Trophoblast cell (in vitro differentiated cells and primary cell): Measurements from ENCODE around the gene ST3GAL5.

Experiments
- DNase-seq, 2 donors: peaks; one replicate each; pipeline ENCODE4 v3.0.0-alpha.2; 2016
- H2AFZ ChIP-seq: 2 replicates; pipeline ENCODE4 v1.6.1; 2013; ENCODE audit warnings: low read length, moderate library complexity, mild to moderate bottlenecking; ENCODE audit not compliant: insufficient read depth, poor library complexity
- H2AK5ac ChIP-seq: 2 replicates; pipeline ENCODE4 v1.6.1; 2013; ENCODE audit warnings: mild to moderate bottlenecking, low read length
- H2BK120ac ChIP-seq: 2 replicates; pipeline ENCODE4 v1.6.1; 2013; ENCODE audit warnings: low read length, mild to moderate bottlenecking, moderate library complexity; ENCODE audit not compliant: insufficient read depth, poor library complexity
- H2BK12ac ChIP-seq: 2 replicates; pipeline ENCODE4 v1.6.1; 2013; ENCODE audit warnings: mild to moderate bottlenecking, low read length, moderate library complexity
- H2BK5ac ChIP-seq: 2 replicates; pipeline ENCODE4 v1.6.1; 2013; ENCODE audit warnings: low read length, low read depth, moderate library complexity, mild to moderate bottlenecking; ENCODE audit not compliant: poor library complexity
- H3K14ac ChIP-seq: 2 replicates; pipeline ENCODE4 v1.6.1; 2013; ENCODE audit warnings: mild to moderate bottlenecking, low read length
- H3K18ac ChIP-seq: 2 replicates; pipeline ENCODE4 v1.6.1; 2013; ENCODE audit warnings: mild to moderate bottlenecking, low read length
- H3K23ac ChIP-seq: 2 replicates; pipeline ENCODE4 v1.6.1; 2013; ENCODE audit warnings: low read length
- H3K27ac ChIP-seq: 2 replicates; pipeline ENCODE4 v1.5.1; 2013; ENCODE audit warnings: low read depth, mild to moderate bottlenecking, inconsistent platforms, low read length, moderate library complexity
- H3K27me3 ChIP-seq: 2 replicates; pipeline ENCODE4 v1.6.1; 2013; ENCODE audit warnings: inconsistent platforms, mild to moderate bottlenecking, low read length, moderate library complexity; ENCODE audit not compliant: insufficient read depth
- H3K36me3 ChIP-seq, 2 experiments: 1 replicate in 1 of 2; 2 replicates in 1 of 2; pipeline ENCODE4 v1.6.1; 2013; ENCODE audit warnings: low read length in 2 of 2, mild to moderate bottlenecking in 2 of 2, moderate library complexity in 1 of 2; ENCODE audit not compliant: insufficient read depth in 2 of 2, control insufficient read depth in 1 of 2
- H3K4ac ChIP-seq: 2 replicates; pipeline ENCODE4 v1.6.1; 2013; ENCODE audit warnings: low read depth, mild to moderate bottlenecking, low read length, moderate library complexity
- H3K4me1 ChIP-seq, 2 experiments: 1 replicate in 1 of 2; 2 replicates in 1 of 2; pipeline ENCODE4 v1.6.1; 2013; ENCODE audit warnings: low read length in 2 of 2, mild to moderate bottlenecking in 2 of 2, moderate library complexity in 1 of 2; ENCODE audit not compliant: insufficient read depth in 2 of 2, control insufficient read depth in 1 of 2
- H3K4me2 ChIP-seq: 2 replicates; pipeline ENCODE4 v1.6.1; 2013; ENCODE audit warnings: inconsistent platforms, mild to moderate bottlenecking, low read length, moderate library complexity
- H3K4me3 ChIP-seq: 2 replicates; pipeline ENCODE4 v1.5.1; 2013; ENCODE audit warnings: mild to moderate bottlenecking, low read depth, low read length, inconsistent platforms
- H3K79me1 ChIP-seq: one replicate; pipeline ENCODE4 v1.6.1; 2013; ENCODE audit warnings: low read length
- H3K79me2 ChIP-seq: 2 replicates; pipeline ENCODE4 v1.6.1; 2013; ENCODE audit warnings: low read length, mild to moderate bottlenecking; ENCODE audit not compliant: control insufficient read depth, insufficient read depth, poor library complexity
- H3K9ac ChIP-seq: 2 replicates; pipeline ENCODE4 v1.6.1; 2013; ENCODE audit warnings: mild to moderate bottlenecking, low read length
- H3K9me3 ChIP-seq: 2 replicates; pipeline ENCODE4 v1.6.1; 2013; ENCODE audit warnings: low read depth, mild to moderate bottlenecking, control low read depth, inconsistent platforms, low read length; ENCODE audit not compliant: insufficient read depth
- H4K12ac ChIP-seq: 2 replicates; pipeline ENCODE4 v1.6.1; 2013; ENCODE audit warnings: low read depth, mild to moderate bottlenecking, low read length, moderate library complexity
- H4K8ac ChIP-seq: 2 replicates; pipeline ENCODE4 v1.6.1; 2013; ENCODE audit warnings: low read depth, mild to moderate bottlenecking, low read length, moderate library complexity
- H4K91ac ChIP-seq: one replicate; pipeline ENCODE4 v1.6.1; 2013; ENCODE audit warnings: low read depth, mild to moderate bottlenecking, low read length, moderate library complexity
- WGBS: extraction: QIAGEN DNeasy Blood & Tissue Kit; methylation state at CpG from one replicate; pipeline ENCODE4 v1.1.7; 2013; ENCODE audit warnings: missing lambda C conversion rate; ENCODE audit not compliant: insufficient read length, insufficient coverage; ENCODE audit errors: extremely low coverage; 5-methylcytosine and 5-hydroxymethylcytosine counted together

The ST3GAL5 gene

DNA sequence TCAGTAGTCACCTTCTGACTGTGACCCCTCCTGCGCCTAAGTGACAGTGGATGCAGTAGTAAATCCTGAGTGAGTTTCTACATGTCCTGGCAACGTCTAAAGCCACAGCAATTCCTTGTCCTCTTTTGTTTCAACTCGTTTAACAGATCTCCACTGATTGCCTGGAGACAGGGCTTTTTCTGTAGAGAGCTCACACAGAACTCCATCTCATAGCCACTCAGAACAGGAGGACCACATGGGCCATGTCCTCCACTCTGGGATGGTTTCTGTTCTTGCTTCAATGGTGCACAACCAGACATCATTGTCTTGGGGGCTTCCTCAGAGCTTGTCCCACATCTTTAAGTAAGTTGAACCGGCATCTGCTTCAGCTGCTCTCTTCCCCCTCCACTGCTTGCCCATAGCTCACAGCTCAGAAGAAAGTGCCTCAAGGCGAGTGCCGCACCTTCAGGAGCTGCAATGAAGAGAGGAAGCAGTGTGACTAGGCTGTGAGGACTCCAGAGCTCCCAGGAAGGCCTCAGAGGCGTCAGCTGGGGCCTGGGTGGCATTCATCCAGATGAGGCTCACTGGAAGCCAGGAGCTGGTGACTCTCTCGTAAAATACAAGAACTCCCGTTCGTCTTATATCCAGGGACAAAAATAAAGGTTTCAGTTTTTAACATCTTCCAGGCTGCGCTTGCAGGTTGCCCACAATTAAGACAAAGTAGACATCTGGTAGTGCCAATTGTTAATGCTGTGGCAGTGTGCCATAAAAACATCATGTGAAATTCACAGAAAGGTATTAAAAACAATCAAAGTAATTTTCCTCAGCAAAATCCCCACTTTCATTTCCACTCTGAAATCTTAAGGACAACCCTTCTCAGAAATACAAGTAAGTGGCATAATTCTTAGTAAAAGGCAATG lies 37.3 kb downstream of the ST3GAL5 start:
- Histone ChIP-seq H2AFZ (no peak overlapping the region), H3K23ac (no peak overlapping the region), H2BK5ac (no peak overlapping the region), H3K18ac (no peak overlapping the region), H3K79me1 (no peaks in the 10 kb centered on the region), H3K79me2 (no peaks in the 10 kb centered on the region), H3K36me3 (peaks cover 31 to 47% of the 10 kb centered on the region in 2 experiments), H3K4me2 (no peak overlapping the region), H3K4me3 (no peak overlapping the region), H3K27me3 (no peaks in the 10 kb centered on the region), H4K12ac (no peak overlapping the region), H2BK12ac (no peak overlapping the region), H3K9me3 (no peaks in the 10 kb centered on the region), H4K91ac (no peak overlapping the region), H2AK5ac (no peak overlapping the region), H3K14ac (no peak overlapping the region), H3K9ac (no peak overlapping the region), H3K27ac (no peak overlapping the region), H3K4ac (no peak overlapping the region), H4K8ac (no peak overlapping the region), H2BK120ac (no peak overlapping the region), H3K4me1 (no peaks in the 10 kb centered on the region)
- peak in 1 of 2 donors; percentile 20 for DNase-seq
- WGBS: no CpG with 5 or more reads among the region's 11 CpGs

DNA sequence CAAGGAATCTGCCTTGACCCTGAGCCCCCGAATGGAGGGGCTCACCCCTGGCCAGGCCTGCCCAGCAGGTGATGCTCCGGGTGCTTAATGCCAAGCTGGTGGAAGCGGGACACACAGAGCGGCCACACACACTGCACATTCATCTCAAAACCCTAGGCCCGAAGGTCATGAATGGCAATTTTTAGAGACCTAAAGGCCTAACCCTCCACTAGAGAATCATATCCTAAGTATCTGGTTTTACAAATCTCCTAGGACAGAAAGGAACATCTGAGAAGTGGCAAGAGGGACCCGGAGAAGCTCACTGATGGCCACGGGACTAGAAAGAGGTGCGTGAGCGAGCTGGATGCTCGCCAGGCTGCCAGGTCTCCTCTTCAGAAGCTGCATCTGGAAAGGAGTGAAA lies 38.3 kb downstream of the ST3GAL5 start:
- no peaks in the 10 kb centered on the region for H3K4me1 ChIP-seq
- H3K4me2 ChIP-seq: no peak overlapping the region
- no peak overlapping the region for H3K4ac ChIP-seq
- H3K4me3 ChIP-seq: no peak overlapping the region
- H3K9me3 ChIP-seq: no peaks in the 10 kb centered on the region
- no peaks in the 10 kb centered on the region for H3K79me2 ChIP-seq
- H2BK12ac ChIP-seq: no peak overlapping the region
- H2BK120ac ChIP-seq: no peak overlapping the region
- WGBS: no CpG with 5 or more reads among the region's 10 CpGs
- no peak overlapping the region for H3K14ac ChIP-seq
- H2AFZ ChIP-seq: no peak overlapping the region
- no peak overlapping the region for H4K91ac ChIP-seq
- no peak overlapping the region for H2BK5ac ChIP-seq
- H3K79me1 ChIP-seq: no peaks in the 10 kb centered on the region
- no peak overlapping the region for H4K8ac ChIP-seq
- no peak overlapping the region for H3K18ac ChIP-seq
- H3K27ac ChIP-seq: no peak overlapping the region
- H3K23ac ChIP-seq: no peak overlapping the region
- H4K12ac ChIP-seq: no peak overlapping the region
- DNase-seq: no peak
- H3K27me3 ChIP-seq: no peaks in the 10 kb centered on the region
- H2AK5ac ChIP-seq: no peak overlapping the region
- H3K36me3 ChIP-seq: peaks cover 31 to 49% of the 10 kb centered on the region in 2 experiments
- no peak overlapping the region for H3K9ac ChIP-seq

DNA sequence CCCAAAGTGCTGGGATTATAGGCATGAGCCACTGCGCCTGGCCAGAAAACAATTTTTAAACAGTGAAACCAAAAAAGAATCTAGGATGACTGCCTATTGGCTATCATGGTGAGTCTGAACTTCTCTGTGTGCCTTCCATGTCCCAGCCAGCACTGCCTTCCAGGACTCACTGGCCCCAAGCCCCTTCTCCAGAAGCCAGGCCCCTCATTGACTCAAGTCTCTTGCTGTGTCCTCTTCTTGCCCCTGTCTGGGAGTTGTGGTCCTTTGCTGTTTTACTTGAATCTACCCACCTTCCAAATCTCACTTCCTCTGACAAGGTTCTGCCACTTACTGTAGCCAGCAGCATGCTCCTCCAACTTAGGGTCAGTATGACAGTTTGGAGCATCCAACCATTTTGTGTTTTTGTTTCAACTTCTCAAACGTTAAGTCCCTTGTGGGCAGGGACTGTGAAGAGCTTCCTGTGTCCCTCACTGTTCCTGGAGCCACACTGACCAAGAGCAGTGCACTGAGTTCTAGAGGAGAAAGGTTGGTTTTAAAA lies 41.7 kb downstream of the ST3GAL5 start:
- no peak overlapping the region for H2BK120ac ChIP-seq

DNA sequence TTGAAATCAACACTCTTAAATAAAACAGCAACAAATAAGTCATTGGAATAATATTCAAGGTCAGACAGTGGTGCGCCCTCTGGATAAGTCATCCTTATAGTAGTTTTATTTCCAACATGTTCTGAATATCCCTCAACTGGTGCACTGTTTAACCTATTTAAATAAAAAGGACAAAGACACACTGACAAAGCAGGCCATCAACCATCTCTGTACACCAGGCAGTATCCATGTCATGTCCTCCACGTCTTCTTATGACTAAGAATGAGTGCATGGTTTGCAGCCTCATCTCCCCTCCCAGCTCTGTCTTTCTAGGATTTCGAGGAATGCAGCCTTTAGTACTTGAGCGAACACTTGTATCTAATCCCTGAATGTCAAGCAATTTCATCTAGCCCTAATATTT lies 42.4 kb downstream of the ST3GAL5 start:
- Histone ChIP-seq H2AK5ac (no peak overlapping the region), H3K79me1 (no peaks in the 10 kb centered on the region), H3K4ac (no peak overlapping the region), H3K36me3 (peaks cover 25 to 34% of the 10 kb centered on the region in 2 experiments), H2BK120ac (no peak overlapping the region), H3K27ac (no peak overlapping the region), H4K12ac (no peak overlapping the region), H3K79me2 (no peaks in the 10 kb centered on the region), H2BK12ac (no peak overlapping the region), H2BK5ac (no peak overlapping the region), H3K18ac (no peak overlapping the region), H3K14ac (no peak overlapping the region), H3K9me3 (no peaks in the 10 kb centered on the region), H4K8ac (no peak overlapping the region), H3K4me2 (no peak overlapping the region), H2AFZ (no peak overlapping the region), H4K91ac (no peak overlapping the region), H3K4me1 (no peaks in the 10 kb centered on the region), H3K27me3 (no peaks in the 10 kb centered on the region), H3K4me3 (no peak overlapping the region), H3K23ac (no peak overlapping the region), H3K9ac (no peak overlapping the region)
- peak in 1 of 2 donors; percentile 56 for DNase-seq
- WGBS: no CpG with 5 or more reads among the region's 4 CpGs

More for the DNA sequence above, 41.7 kb downstream of the ST3GAL5 start:
- no peak overlapping the region for H3K23ac ChIP-seq
- H2AFZ ChIP-seq: no peak overlapping the region
- no peak overlapping the region for H2AK5ac ChIP-seq
- H3K4me3 ChIP-seq: no peak overlapping the region
- no peaks in the 10 kb centered on the region for H3K9me3 ChIP-seq
- WGBS: no CpG with 5 or more reads among the region's 2 CpGs
- H2BK12ac ChIP-seq: no peak overlapping the region
- no peaks in the 10 kb centered on the region for H3K79me2 ChIP-seq
- no peak overlapping the region for H3K14ac ChIP-seq
- no peak overlapping the region for H2BK5ac ChIP-seq
- no peak overlapping the region for H3K9ac ChIP-seq
- H3K79me1 ChIP-seq: no peaks in the 10 kb centered on the region
- H4K12ac ChIP-seq: no peak overlapping the region
- H4K8ac ChIP-seq: no peak overlapping the region
- H3K36me3 ChIP-seq: peaks cover 26 to 36% of the 10 kb centered on the region in 2 experiments
- no peak overlapping the region for H3K18ac ChIP-seq
- no peak for DNase-seq
- no peak overlapping the region for H3K27ac ChIP-seq
- no peak overlapping the region for H3K4ac ChIP-seq
- no peaks in the 10 kb centered on the region for H3K4me1 ChIP-seq
- no peak overlapping the region for H3K4me2 ChIP-seq
- no peak overlapping the region for H4K91ac ChIP-seq
- H3K27me3 ChIP-seq: no peaks in the 10 kb centered on the region
